Keratinocyte (primary cell): ENCODE data around the gene MYH10. TPM values are rescaled to one million over a fixed set of nuclear protein-coding genes. Genes with fewer than 3 reads are reported as not detected.

Experiments used
- DNase-seq: peaks from one replicate; pipeline ENCODE4 v3.0.0-alpha.2; 2011; ENCODE audit warnings: low read depth, missing footprints, low spot score
- FAIRE-seq: peaks from 2 replicates; lab custom pipeline; 2011; peaks lifted over from hg19 to GRCh38; lab: Jason Lieb, UNC
- H2AFZ ChIP-seq: 2 replicates; pipeline ENCODE4 v1.6.0; 2012; ENCODE audit warnings: low read length, control low read depth, inconsistent platforms; ENCODE audit not compliant: control insufficient read depth
- H3K27ac ChIP-seq: 2 replicates; pipeline ENCODE4 v1.5.1; 2011; ENCODE audit warnings: low read length; ENCODE audit not compliant: control insufficient read depth, insufficient read depth
- H3K27me3 ChIP-seq: 3 replicates; pipeline ENCODE4 v1.6.0; 2011; ENCODE audit warnings: low read length; ENCODE audit not compliant: control insufficient read depth, insufficient read depth; ENCODE audit errors: extremely low read depth
- H3K36me3 ChIP-seq, 2 experiments: 2 replicates in 1 of 2; 3 replicates in 1 of 2; pipeline ENCODE4 v1.5.1; 2011; ENCODE audit warnings: low read length in 2 of 2, mild to moderate bottlenecking in 1 of 2; ENCODE audit not compliant: control insufficient read depth in 2 of 2, insufficient read depth in 2 of 2; ENCODE audit errors: extremely low read depth in 1 of 2
- H3K4me1 ChIP-seq: 3 replicates; pipeline ENCODE4 v1.5.1; 2011; ENCODE audit warnings: low read length; ENCODE audit not compliant: control insufficient read depth, insufficient read depth; ENCODE audit errors: extremely low read depth
- H3K4me2 ChIP-seq: 3 replicates; pipeline ENCODE4 v1.6.0; 2011; ENCODE audit warnings: low read depth, low read length; ENCODE audit not compliant: control insufficient read depth, insufficient read depth; ENCODE audit errors: extremely low read depth
- H3K4me3 ChIP-seq, 3 experiments: fragments of 200-600 bp in 1 of 3; sonication (generic) in 1 of 3; 2 replicates in 2 of 3; 3 replicates in 1 of 3; pipeline ENCODE4 v1.5.1; 2011 to 2016; ENCODE audit warnings: low read length in 3 of 3, mild to moderate bottlenecking in 3 of 3, control low read depth in 2 of 3, inconsistent platforms in 1 of 3, low read depth in 1 of 3, mixed read lengths in 1 of 3, mixed run types in 1 of 3, moderate library complexity in 1 of 3; ENCODE audit not compliant: control insufficient read depth in 2 of 3, insufficient read depth in 2 of 3; ENCODE audit errors: extremely low read depth in 1 of 3
- H3K79me2 ChIP-seq: 2 replicates; pipeline ENCODE4 v1.6.0; 2012; ENCODE audit warnings: low read length; ENCODE audit not compliant: control insufficient read depth, insufficient read depth
- H3K9ac ChIP-seq: 3 replicates; pipeline ENCODE4 v1.6.0; 2011; ENCODE audit warnings: low read length; ENCODE audit not compliant: control insufficient read depth, insufficient read depth; ENCODE audit errors: extremely low read depth
- H3K9me1 ChIP-seq: 3 replicates; pipeline ENCODE4 v1.6.0; 2011; ENCODE audit warnings: low read length; ENCODE audit not compliant: control insufficient read depth, insufficient read depth; ENCODE audit errors: extremely low read depth
- H3K9me3 ChIP-seq: 2 replicates; pipeline ENCODE4 v1.5.1; 2012; ENCODE audit warnings: low read depth, low read length; ENCODE audit not compliant: control insufficient read depth
- H4K20me1 ChIP-seq: 3 replicates; pipeline ENCODE4 v1.6.0; 2011; ENCODE audit warnings: low read length; ENCODE audit not compliant: control insufficient read depth, insufficient read depth; ENCODE audit errors: extremely low read depth
- CTCF ChIP-seq, 3 experiments: IDR thresholded peaks in 1 of 3; conservative IDR thresholded peaks in 1 of 3; optimal IDR thresholded peaks in 1 of 3; 2 replicates in 2 of 3; 3 replicates in 1 of 3; pipeline versions ENCODE3 to v1.5.1; 2011; ENCODE audit warnings: low read length in 3 of 3, mild to moderate bottlenecking in 3 of 3, moderate library complexity in 2 of 3, control low read depth in 1 of 3, inconsistent platforms in 1 of 3; ENCODE audit not compliant: insufficient read depth in 2 of 3; ENCODE audit errors: extremely low read depth in 1 of 3
- EZH2 ChIP-seq: IDR thresholded peaks from one replicate; pipeline ENCODE4 v1.6.1; 2012; ENCODE audit warnings: inconsistent platforms, mild to moderate bottlenecking, low read length, moderate library complexity
- dilution Hi-C: fragments of 300-500 bp; cut with MboI; formaldehyde crosslinking; loops from one replicate; pipeline ENCODE4 v1.7.0; 2020; ENCODE audit warnings: low sequenced_read_pairs; ENCODE audit not compliant: extremely low pct_ligation_motif_present
- polyA plus RNA-seq, 5 experiments: library from polyadenylated mRNA; depleted of rRNA in 3 of 5; stranded (reverse) in 3 of 5; stranded (forward) in 1 of 5; unstranded in 1 of 5; fragments of >200 nt; gene quantifications; 1 replicate in 1 of 5; 2 replicates in 3 of 5; 3 replicates in 1 of 5; pipeline versions ENCODE4 v1.2.1 to v1.2.3, GENCODE V29; 2011 to 2012; ENCODE audit warnings: missing spikeins in 2 of 5, low read depth in 1 of 5, low replicate concordance in 1 of 5

The MYH10 gene
- polyA plus RNA-seq, 1 donor (not counting 4 experiments of a cell fraction or from before 2014, with no cell fraction given), result 21.2 TPM

DNA sequence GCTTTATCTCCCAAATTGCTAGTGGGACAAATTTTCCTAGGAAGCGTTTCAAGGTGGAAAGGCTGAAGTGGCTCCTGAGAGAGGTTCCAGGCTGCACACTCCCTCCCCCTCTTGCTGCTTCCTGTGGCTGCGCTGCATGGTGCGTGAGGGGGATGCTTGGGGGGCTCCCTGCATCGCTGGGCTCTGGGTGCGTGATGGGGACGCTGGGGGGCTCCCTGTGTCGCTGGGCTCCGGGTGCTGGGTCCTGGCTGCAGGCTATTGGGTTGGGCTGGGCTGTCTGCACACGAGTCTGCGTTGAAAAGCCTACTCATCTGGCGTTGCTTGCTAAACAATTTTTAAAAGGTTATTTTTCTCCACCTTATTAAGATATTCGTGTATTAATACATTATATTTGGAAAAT lies 164.8 kb downstream of the MYH10 start:
- DNase-seq (no peak), FAIRE-seq (no peak)
- H3K9ac ChIP-seq, result no peak overlapping the region
- TF ChIP-seq CTCF (optimal IDR thresholded peaks at IDR 0.05 in 1 of 3, IDR thresholded peaks at IDR 0.05 in 1 of 3, conservative IDR thresholded peaks at IDR 0.05 in 1 of 3; ENCODE audit: extremely low read depth in 1 of 3, insufficient read depth in 2 of 3, low read length in 3 of 3) (no peak), EZH2 (no peak)
- peaks cover 23% of the 10 kb centered on the region for H4K20me1 ChIP-seq
- no peaks in the 10 kb centered on the region for H3K27me3 ChIP-seq
- peaks cover 3% of the 10 kb centered on the region for H3K9me1 ChIP-seq
- H3K9me3 ChIP-seq, result no peaks in the 10 kb centered on the region
- no peak overlapping the region for H3K4me3 ChIP-seq
- no peak overlapping the region for H3K27ac ChIP-seq
- peak overlapping the region; percentile 39 for H3K4me2 ChIP-seq
- H3K4me1 ChIP-seq, result peaks cover 27% of the 10 kb centered on the region
- H3K79me2 ChIP-seq, result peaks cover 63% of the 10 kb centered on the region
- dilution Hi-C loops, result no loop called here
- peaks cover 35 to 41% of the 10 kb centered on the region in 2 experiments for H3K36me3 ChIP-seq
- no peak overlapping the region for H2AFZ ChIP-seq

DNA sequence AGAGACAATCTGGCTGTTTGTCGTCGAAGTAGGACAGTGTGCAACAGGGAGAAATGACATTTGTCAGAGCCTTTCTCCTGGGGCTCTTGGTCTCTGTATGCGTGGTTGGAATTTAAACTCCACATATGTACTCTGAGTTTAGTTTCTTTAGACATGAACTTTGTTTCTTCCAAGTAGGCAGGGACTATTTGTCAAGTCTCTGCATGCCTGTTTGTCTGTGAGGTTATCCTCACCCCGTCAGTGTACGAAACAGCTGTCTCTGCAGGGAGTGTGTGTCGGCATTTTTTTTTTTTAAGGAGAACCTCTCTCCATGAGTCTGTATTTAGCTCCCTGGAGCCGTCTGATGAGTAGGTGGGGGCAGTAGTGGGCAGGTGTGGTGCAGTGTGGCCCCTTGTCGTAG lies 165.2 kb downstream of the MYH10 start:
- peaks cover 3% of the 10 kb centered on the region for H3K9me1 ChIP-seq
- no peaks in the 10 kb centered on the region for H3K9me3 ChIP-seq
- no peak overlapping the region for H3K9ac ChIP-seq
- dilution Hi-C loops, result no loop called here
- peak overlapping the region; percentile 39 for H3K4me2 ChIP-seq
- no peak for TF ChIP-seq CTCF (optimal IDR thresholded peaks at IDR 0.05 in 1 of 3, IDR thresholded peaks at IDR 0.05 in 1 of 3, conservative IDR thresholded peaks at IDR 0.05 in 1 of 3; ENCODE audit: extremely low read depth in 1 of 3, insufficient read depth in 2 of 3, low read length in 3 of 3)
- TF ChIP-seq EZH2, result no peak
- H3K27ac ChIP-seq, result peak overlapping the region; percentile 0
- H4K20me1 ChIP-seq, result peaks cover 23% of the 10 kb centered on the region
- H3K27me3 ChIP-seq, result no peaks in the 10 kb centered on the region
- H3K4me3 ChIP-seq, result peak overlapping the region in 1 of 3 experiments; percentile 3
- no peak for DNase-seq
- peaks cover 35 to 41% of the 10 kb centered on the region in 2 experiments for H3K36me3 ChIP-seq
- H3K79me2 ChIP-seq, result peaks cover 63% of the 10 kb centered on the region
- H2AFZ ChIP-seq, result no peak overlapping the region
- FAIRE-seq, result peak; percentile 69
- peaks cover 24% of the 10 kb centered on the region for H3K4me1 ChIP-seq
